ENCODE measurements around the gene TM9SF1. TPM values are rescaled to one million over a fixed set of nuclear protein-coding genes. Genes with fewer than 3 reads are reported as not detected.

TM9SF1 gene
- total RNA-seq, 1 donor from 2014 or later, result 24.5 TPM

DNA sequence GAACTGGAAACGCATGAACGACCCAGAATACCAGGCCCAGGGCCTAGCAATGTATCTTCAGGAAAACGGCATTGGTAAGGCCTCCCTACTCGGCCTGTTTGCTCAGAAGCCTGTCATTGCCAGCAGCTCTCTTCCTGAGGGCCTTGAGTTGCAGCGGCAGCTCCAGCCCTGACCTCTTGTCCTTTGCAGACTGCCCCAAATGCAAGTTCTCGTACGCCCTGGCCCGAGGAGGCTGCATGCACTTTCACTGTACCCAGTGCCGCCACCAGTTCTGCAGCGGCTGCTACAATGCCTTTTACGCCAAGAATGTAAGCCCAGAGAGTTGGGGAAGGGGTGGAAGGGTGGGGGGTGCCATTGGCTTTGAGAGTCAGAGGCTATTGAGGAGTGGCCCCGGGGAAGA, 37.9 kb downstream of the TM9SF1 start:
- Mint-ChIP-seq H3K4me1 (peaks cover 21% of the 10 kb centered on the region), H3K27me3 (no peaks in the 10 kb centered on the region), H3K27ac (no peak overlapping the region), H3K9me3 (no peaks in the 10 kb centered on the region), H3K36me3 (ENCODE audit: low read depth) (peaks cover 72% of the 10 kb centered on the region), H3K4me3 (no peak overlapping the region)
- TF ChIP-seq, protein P1, sequence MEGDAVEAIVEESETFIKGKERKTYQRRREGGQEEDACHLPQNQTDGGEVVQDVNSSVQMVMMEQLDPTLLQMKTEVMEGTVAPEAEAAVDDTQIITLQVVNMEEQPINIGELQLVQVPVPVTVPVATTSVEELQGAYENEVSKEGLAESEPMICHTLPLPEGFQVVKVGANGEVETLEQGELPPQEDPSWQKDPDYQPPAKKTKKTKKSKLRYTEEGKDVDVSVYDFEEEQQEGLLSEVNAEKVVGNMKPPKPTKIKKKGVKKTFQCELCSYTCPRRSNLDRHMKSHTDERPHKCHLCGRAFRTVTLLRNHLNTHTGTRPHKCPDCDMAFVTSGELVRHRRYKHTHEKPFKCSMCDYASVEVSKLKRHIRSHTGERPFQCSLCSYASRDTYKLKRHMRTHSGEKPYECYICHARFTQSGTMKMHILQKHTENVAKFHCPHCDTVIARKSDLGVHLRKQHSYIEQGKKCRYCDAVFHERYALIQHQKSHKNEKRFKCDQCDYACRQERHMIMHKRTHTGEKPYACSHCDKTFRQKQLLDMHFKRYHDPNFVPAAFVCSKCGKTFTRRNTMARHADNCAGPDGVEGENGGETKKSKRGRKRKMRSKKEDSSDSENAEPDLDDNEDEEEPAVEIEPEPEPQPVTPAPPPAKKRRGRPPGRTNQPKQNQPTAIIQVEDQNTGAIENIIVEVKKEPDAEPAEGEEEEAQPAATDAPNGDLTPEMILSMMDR (IDR thresholded peaks at IDR 0.05), result no peak
- CTCF ChIA-PET, result interaction anchor here (1.1 kb wide), 1 partner anchor 49 kb away, joined by 3 read pairs; no protein-coding TSS in a partner anchor
- POLR2A ChIA-PET, result interaction anchor here (1.2 to 2.6 kb wide), 4 partner anchors 10 to 49 kb away, joined by 3 to 10 read pairs (median 4); partner anchors contain the start of genes DCAF11, EMC9, NRL and PSME2
- intact Hi-C loops (cut with micrococcal nuclease), result no loop called here
- DNase-seq (no peak), ATAC-seq (ENCODE audit: low read depth) (no peak)

DNA sequence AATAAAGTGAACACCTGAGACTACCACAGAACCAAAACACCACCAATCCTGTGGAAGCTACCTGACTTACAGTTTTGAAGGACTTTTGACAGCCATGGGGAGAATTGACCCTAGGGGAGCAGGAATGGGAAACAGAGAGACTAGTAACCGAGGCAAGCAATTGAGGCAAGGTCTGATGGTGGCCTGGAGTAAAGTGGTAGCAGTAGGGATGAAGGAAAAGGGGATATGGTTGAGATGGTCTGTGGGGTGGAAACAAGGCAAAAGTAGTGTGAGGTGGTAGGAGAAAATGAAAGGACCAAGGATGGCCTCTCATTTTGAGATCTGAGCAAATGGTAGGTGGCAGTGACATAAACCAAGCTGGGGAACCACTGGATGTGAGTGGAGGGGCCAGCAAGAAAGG, 38.4 kb downstream of the TM9SF1 start:
- intact Hi-C loops (cut with micrococcal nuclease), result no loop called here
- Mint-ChIP-seq H3K4me3 (no peak overlapping the region), H3K27ac (no peak overlapping the region), H3K4me1 (peaks cover 16% of the 10 kb centered on the region), H3K27me3 (no peaks in the 10 kb centered on the region), H3K9me3 (no peaks in the 10 kb centered on the region), H3K36me3 (ENCODE audit: low read depth) (peaks cover 70% of the 10 kb centered on the region)
- ATAC-seq (ENCODE audit: low read depth) (no peak), DNase-seq (no peak)
- ChIA-PET CTCF (interaction anchor here (1.1 kb wide), 1 partner anchor 48 kb away, joined by 3 read pairs; no protein-coding TSS in a partner anchor), POLR2A (interaction anchor here (1.2 to 2.6 kb wide), 4 partner anchors 10 to 49 kb away, joined by 3 to 10 read pairs (median 4); partner anchors contain the start of genes DCAF11, EMC9, NRL and PSME2)
- TF ChIP-seq, protein P1 (IDR thresholded peaks at IDR 0.05), result no peak

DNA sequence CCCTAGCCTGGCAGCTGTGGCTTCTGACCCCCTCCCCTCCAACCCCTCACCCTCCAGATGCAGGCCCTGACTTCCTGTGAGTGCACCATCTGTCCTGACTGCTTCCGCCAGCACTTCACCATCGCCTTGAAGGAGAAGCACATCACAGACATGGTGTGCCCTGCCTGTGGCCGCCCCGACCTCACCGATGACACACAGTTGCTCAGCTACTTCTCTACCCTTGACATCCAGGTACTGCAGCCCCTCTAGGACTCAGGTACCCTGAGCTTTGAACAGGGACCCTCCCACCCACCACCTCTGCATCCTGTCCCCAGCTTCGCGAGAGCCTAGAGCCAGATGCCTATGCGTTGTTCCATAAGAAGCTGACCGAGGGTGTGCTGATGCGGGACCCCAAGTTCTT, 40.1 kb downstream of the TM9SF1 start:
- ATAC-seq (ENCODE audit: low read depth), result no peak
- POLR2A ChIA-PET, result interaction anchor here (0.6 to 2.6 kb wide), 5 partner anchors 8 to 61 kb away, joined by 3 to 10 read pairs (median 5); partner anchors contain the start of genes DCAF11, NRL, PCK2 and PSME1
- Mint-ChIP-seq H3K36me3 (ENCODE audit: low read depth) (peaks cover 70% of the 10 kb centered on the region), H3K4me3 (no peak overlapping the region), H3K4me1 (peaks cover 2% of the 10 kb centered on the region), H3K27ac (no peak overlapping the region), H3K9me3 (no peaks in the 10 kb centered on the region), H3K27me3 (no peaks in the 10 kb centered on the region)
- CTCF ChIA-PET, result no interaction called here
- TF ChIP-seq, protein P1 (IDR thresholded peaks at IDR 0.05), result no peak
- no peak for DNase-seq
- intact Hi-C loops (cut with micrococcal nuclease), result no loop called here

DNA sequence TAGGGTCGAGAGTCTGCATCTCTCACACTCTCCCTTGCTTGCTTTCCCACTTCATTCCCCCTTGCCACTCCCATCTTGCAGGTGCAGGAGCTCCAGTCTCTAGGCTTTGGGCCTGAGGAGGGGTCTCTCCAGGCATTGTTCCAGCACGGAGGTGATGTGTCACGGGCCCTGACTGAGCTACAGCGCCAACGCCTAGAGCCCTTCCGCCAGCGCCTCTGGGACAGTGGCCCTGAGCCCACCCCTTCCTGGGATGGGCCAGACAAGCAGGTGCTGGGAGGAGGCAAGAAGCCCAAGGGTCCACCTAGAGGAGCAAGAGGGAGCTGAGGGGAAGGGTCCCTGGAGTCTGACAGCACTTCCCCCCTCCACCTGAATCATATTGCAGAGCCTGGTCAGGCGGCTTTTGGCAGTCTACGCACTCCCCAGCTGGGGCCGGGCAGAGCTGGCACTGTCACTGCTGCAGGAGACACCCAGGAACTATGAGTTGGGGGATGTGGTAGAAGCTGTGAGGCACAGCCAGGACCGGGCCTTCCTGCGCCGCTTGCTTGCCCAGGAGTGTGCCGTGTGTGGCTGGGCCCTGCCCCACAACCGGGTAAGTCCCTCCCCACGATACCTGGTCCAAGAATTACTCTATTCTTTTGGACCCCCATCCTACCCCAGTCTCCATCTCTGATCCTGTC, 43.7 kb downstream of the TM9SF1 start:
- no peaks in the 10 kb centered on the region for H3K27me3 Mint-ChIP-seq
- TF ChIP-seq, protein P1 (IDR thresholded peaks at IDR 0.05), result no peak
- intact Hi-C loops (cut with micrococcal nuclease), result no loop called here
- H3K4me3 Mint-ChIP-seq, result no peak overlapping the region
- peaks cover 67% of the 10 kb centered on the region for H3K36me3 Mint-ChIP-seq (ENCODE audit: low read depth)
- no peaks in the 10 kb centered on the region for H3K9me3 Mint-ChIP-seq
- ATAC-seq (ENCODE audit: low read depth) (no peak), DNase-seq (no peak)
- ChIA-PET CTCF (interaction anchor here (0.8 to 3.2 kb wide), 3 partner anchors 9 to 182 kb away, joined by 3 to 21 read pairs (median 4); partner anchors contain the start of gene IRF9), POLR2A (interaction anchor here (2.0 to 3.4 kb wide), 2 partner anchors 10 to 37 kb away, joined by 8 to 18 read pairs; partner anchors contain the start of genes DCAF11, IRF9 and NRL)
- H3K4me1 Mint-ChIP-seq, result peaks cover 18% of the 10 kb centered on the region
- H3K27ac Mint-ChIP-seq, result no peak overlapping the region

DNA sequence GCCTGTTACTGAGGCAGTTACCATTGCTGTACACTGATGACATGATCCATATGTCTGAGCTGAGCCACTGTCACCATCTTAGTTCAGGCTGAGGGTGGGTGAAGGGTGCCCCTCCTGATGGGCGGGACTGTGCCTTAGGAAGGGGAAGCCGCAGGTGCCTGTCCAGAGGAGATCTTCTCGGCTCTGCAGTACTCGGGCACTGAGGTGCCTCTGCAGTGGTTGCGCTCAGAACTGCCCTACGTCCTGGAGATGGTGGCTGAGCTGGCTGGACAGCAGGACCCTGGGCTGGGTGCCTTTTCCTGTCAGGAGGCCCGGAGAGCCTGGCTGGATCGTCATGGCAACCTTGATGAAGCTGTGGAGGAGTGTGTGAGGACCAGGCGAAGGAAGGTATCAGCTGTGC, 44.2 kb downstream of the TM9SF1 start:
- H3K4me1 Mint-ChIP-seq, result peaks cover 24% of the 10 kb centered on the region
- intact Hi-C loops (cut with micrococcal nuclease), result no loop called here
- ChIA-PET POLR2A (interaction anchor here (2.0 to 3.4 kb wide), 2 partner anchors 10 to 37 kb away, joined by 8 to 18 read pairs; partner anchors contain the start of genes DCAF11, IRF9 and NRL), CTCF (interaction anchor here (0.8 to 3.2 kb wide), 3 partner anchors 9 to 182 kb away, joined by 3 to 21 read pairs (median 4); partner anchors contain the start of gene IRF9)
- TF ChIP-seq, protein P1 (IDR thresholded peaks at IDR 0.05), result no peak
- H3K27ac Mint-ChIP-seq, result no peak overlapping the region
- ATAC-seq (ENCODE audit: low read depth), result no peak
- no peaks in the 10 kb centered on the region for H3K9me3 Mint-ChIP-seq
- no peak overlapping the region for H3K4me3 Mint-ChIP-seq
- DNase-seq, result no peak
- no peaks in the 10 kb centered on the region for H3K27me3 Mint-ChIP-seq
- H3K36me3 Mint-ChIP-seq (ENCODE audit: low read depth), result peaks cover 68% of the 10 kb centered on the region

Data from activated B cell treated with CpG ODN at 0.5 μM for 24 hours (primary cell).